GM23338 (cell line): ENCODE data around the gene MMP27. TPM values are rescaled to one million over a fixed set of nuclear protein-coding genes. Genes with fewer than 3 reads are reported as not detected.

Experiments
- ATAC-seq: fragments of 200-7000 bp; cut with Tn5 transposase; 3 replicates; pipeline ENCODE4 v1.9.1; 2020
- DNase-seq: peaks from one replicate; pipeline ENCODE4 v3.0.0-alpha.2; 2015; ENCODE audit warnings: low spot score
- H2AFZ ChIP-seq: fragments of 200-600 bp; sonication (generic); 2 replicates; pipeline ENCODE4 v1.8.0; 2016; ENCODE audit warnings: antibody characterized with exemption, mild to moderate bottlenecking, moderate library complexity
- H3F3A ChIP-seq: fragments of 200-600 bp; sonication (generic); replicated peaks from 2 replicates; pipeline ENCODE4 v1.8.0; 2017; ENCODE audit warnings: antibody characterized with exemption, mixed run types, low read depth
- H3K27ac ChIP-seq: fragments of 200-600 bp; sonication (generic); 2 replicates; pipeline ENCODE4 v1.6.1; 2016; ENCODE audit warnings: low read depth
- H3K27me3 ChIP-seq: fragments of 200-600 bp; sonication (generic); 2 replicates; pipeline ENCODE4 v1.8.0; 2016; ENCODE audit warnings: mild to moderate bottlenecking, mixed run types, moderate library complexity; ENCODE audit not compliant: insufficient read depth
- H3K36me3 ChIP-seq: fragments of 200-600 bp; sonication (generic); 2 replicates; pipeline ENCODE4 v1.8.0; 2016; ENCODE audit warnings: mild to moderate bottlenecking; ENCODE audit not compliant: insufficient read depth
- H3K4me1 ChIP-seq: fragments of 200-600 bp; sonication (generic); 2 replicates; pipeline ENCODE4 v1.8.0; 2016; ENCODE audit warnings: mild to moderate bottlenecking, moderate library complexity; ENCODE audit not compliant: insufficient read depth
- H3K4me2 ChIP-seq: fragments of 200-600 bp; sonication (generic); 2 replicates; pipeline ENCODE4 v1.7.1; 2017; ENCODE audit warnings: mixed run types
- H3K4me3 ChIP-seq: fragments of 200-600 bp; sonication (generic); 2 replicates; pipeline ENCODE4 v1.6.1; 2016; ENCODE audit warnings: mixed run types
- H3K79me2 ChIP-seq: fragments of 200-600 bp; sonication (generic); replicated peaks from 2 replicates; pipeline ENCODE4 v1.8.0; 2017; ENCODE audit warnings: mild to moderate bottlenecking; ENCODE audit not compliant: insufficient read depth
- H3K9me2 ChIP-seq: fragments of 200-600 bp; sonication (generic); 2 replicates; pipeline ENCODE4 v1.8.0; 2017; ENCODE audit not compliant: insufficient read depth
- H4K20me1 ChIP-seq: fragments of 200-600 bp; sonication (generic); replicated peaks from 2 replicates; pipeline ENCODE4 v1.8.0; 2017; ENCODE audit warnings: mild to moderate bottlenecking; ENCODE audit not compliant: insufficient read depth
- H3K27ac Mint-ChIP-seq: 2 replicates; pipeline ENCODE4 v1.8.0; 2020; ENCODE audit warnings: inconsistent platforms, mild to moderate bottlenecking, moderate library complexity, mixed read lengths
- H3K27me3 Mint-ChIP-seq: 3 replicates; pipeline ENCODE4 v1.8.0; 2022; ENCODE audit warnings: low read depth, mild to moderate bottlenecking, moderate library complexity, mixed read lengths, inconsistent platforms; ENCODE audit not compliant: insufficient read depth, poor library complexity
- H3K36me3 Mint-ChIP-seq: 3 replicates; pipeline ENCODE4 v1.8.0; 2021; ENCODE audit warnings: low read depth, mild to moderate bottlenecking, inconsistent platforms, moderate library complexity, mixed read lengths
- H3K4me1 Mint-ChIP-seq: 3 replicates; pipeline ENCODE4 v1.8.0; 2020; ENCODE audit warnings: mild to moderate bottlenecking, inconsistent platforms, mixed read lengths
- H3K4me3 Mint-ChIP-seq: 3 replicates; pipeline ENCODE4 v1.8.0; 2021; ENCODE audit warnings: moderate library complexity, mild to moderate bottlenecking, inconsistent platforms, mixed read lengths
- H3K9me3 Mint-ChIP-seq: 3 replicates; pipeline ENCODE4 v1.8.0; 2020; ENCODE audit warnings: moderate library complexity, mild to moderate bottlenecking, inconsistent platforms, mixed read lengths
- CREB1 ChIP-seq: fragments of 250-450 bp; sonication (Bioruptor Pico); IDR thresholded peaks from 2 replicates; pipeline ENCODE4 v1.5.0; 2020; ENCODE audit warnings: low read depth, mild to moderate bottlenecking, moderate library complexity
- CTCF ChIP-seq, 2 experiments: fragments of 200-600 bp in 1 of 2; sonication (generic) in 1 of 2; conservative IDR thresholded peaks; 2 replicates each; pipeline versions ENCODE4 v1.5.1 to v1.6.1; 2016 to 2017; ENCODE audit warnings: antibody characterized with exemption in 2 of 2, low read depth in 2 of 2, mild to moderate bottlenecking in 2 of 2, moderate library complexity in 1 of 2
- ETS1 ChIP-seq: IDR thresholded peaks from 2 replicates; pipeline ENCODE4 v1.6.1; 2016; ENCODE audit warnings: antibody characterized with exemption
- EZH2 ChIP-seq: fragments of 200-600 bp; sonication (generic); IDR thresholded peaks from one replicate; pipeline ENCODE4 v1.8.0; 2017; ENCODE audit warnings: antibody characterized with exemption, mild to moderate bottlenecking, low read depth; ENCODE audit not compliant: unreplicated experiment
- EZH2phosphoT487 ChIP-seq: fragments of 200-600 bp; sonication (generic); IDR thresholded peaks from one replicate; pipeline ENCODE4 v1.8.1; 2018; ENCODE audit warnings: antibody characterized with exemption; ENCODE audit not compliant: unreplicated experiment
- JUNB ChIP-seq: IDR thresholded peaks from one replicate; pipeline ENCODE4 v1.6.1; 2016; ENCODE audit warnings: antibody characterized with exemption; ENCODE audit not compliant: unreplicated experiment
- NANOG ChIP-seq: IDR thresholded peaks from 2 replicates; pipeline ENCODE4 v1.6.1; 2016; ENCODE audit warnings: antibody characterized with exemption, borderline replicate concordance
- POLR2AphosphoS5 ChIP-seq: IDR thresholded peaks from 2 replicates; pipeline ENCODE4 v1.6.1; 2016; ENCODE audit warnings: antibody characterized with exemption, low read depth
- REST ChIP-seq: IDR thresholded peaks from one replicate; pipeline ENCODE4 v1.6.1; 2018; ENCODE audit warnings: antibody characterized with exemption; ENCODE audit not compliant: unreplicated experiment
- STAT1 ChIP-seq: IDR thresholded peaks from one replicate; pipeline ENCODE4 v1.6.1; 2016; ENCODE audit warnings: antibody characterized with exemption; ENCODE audit not compliant: unreplicated experiment
- ZNF114 ChIP-seq: fragments of 250-450 bp; sonication (Bioruptor Pico); IDR thresholded peaks from 2 replicates; pipeline ENCODE4 v1.5.0; 2020; ENCODE audit warnings: mild to moderate bottlenecking, moderate library complexity
- ZNF331 ChIP-seq: fragments of 250-450 bp; sonication (Bioruptor Pico); IDR thresholded peaks from 2 replicates; pipeline ENCODE4 v1.5.0; 2020; ENCODE audit warnings: low read depth, mild to moderate bottlenecking, moderate library complexity
- ZNF462 ChIP-seq: fragments of 250-450 bp; sonication (Bioruptor Pico); IDR thresholded peaks from 2 replicates; pipeline ENCODE4 v1.5.0; 2020; ENCODE audit warnings: mild to moderate bottlenecking, moderate library complexity
- polyA plus RNA-seq: library from polyadenylated mRNA; unstranded; fragments of >200 nt; fragmentation: Nextera tagmentation; extraction: Ambion mirVana; gene quantifications from 2 replicates; pipeline ENCODE4 v1.2.1, GENCODE V29; 2016
- total RNA-seq: library from RNA; depleted of rRNA; stranded (reverse); fragments of >200 nt; shearing (Covaris generic); gene quantifications from 2 replicates; pipeline ENCODE4 v1.2.3, GENCODE V29; 2014

Gene MMP27
- total and polyA plus RNA-seq, 2 experiments from 2014 or later: not detected

GRCh38 chr11:102643941-102644340 lies 61.6 kb downstream of the MMP27 start:
- TF ChIP-seq EZH2phosphoT487 (no peak), EZH2 (no peak), NANOG (no peak), JUNB (no peak), ETS1 (no peak), STAT1 (no peak), ZNF462 (CRISPR knock-in tag) (no peak), ZNF331 (CRISPR knock-in tag) (no peak), POLR2AphosphoS5 (no peak), CTCF (conservative IDR thresholded peaks at IDR 0.05; ENCODE audit: low read depth in 2 of 2) (no peak), ZNF114 (CRISPR knock-in tag) (no peak), CREB1 (no peak), REST (no peak)
- Histone ChIP-seq H2AFZ (no peak overlapping the region), H3K36me3 (no peaks in the 10 kb centered on the region), H3K27me3 (no peaks in the 10 kb centered on the region), H3K9me2 (0 out of 2 replicates have a peak, but pooled peaks cover 3% of the 10 kb centered on the region), H3K4me2 (no peak overlapping the region), H3K4me1 (no peaks in the 10 kb centered on the region), H3K27ac (no peak overlapping the region), H3K79me2 (no peaks in the 10 kb centered on the region), H3K4me3 (no peak overlapping the region), H4K20me1 (no peaks in the 10 kb centered on the region), H3F3A (no peaks in the 10 kb centered on the region)
- peaks cover 2% of the 10 kb centered on the region; the same call in 2 of the 3 replicates for H3K9me3 Mint-ChIP-seq
- DNase-seq: no peak
- ATAC-seq: no peak
- H3K4me1 Mint-ChIP-seq: peaks cover 3% of the 10 kb centered on the region; the same call in 2 of the 3 replicates
- H3K27ac Mint-ChIP-seq: no peak overlapping the region
- peaks cover 2% of the 10 kb centered on the region for H3K27me3 Mint-ChIP-seq
- no peaks in the 10 kb centered on the region; the same call in 2 of the 3 replicates for H3K36me3 Mint-ChIP-seq
- no peak overlapping the region for H3K4me3 Mint-ChIP-seq
